ENCODE data around the gene ETV3L.

- TF ChIP-seq CTCF (IDR thresholded peaks at IDR 0.05; ENCODE audit: borderline replicate concordance, extremely low read depth, low read length, poor library complexity, severe bottlenecking): no peak
- no peak for TF ChIP-seq EZH2 (IDR thresholded peaks at IDR 0.05; ENCODE audit: borderline replicate concordance, low read depth, low read length, severe bottlenecking)
Observed at GRCh38 chr1:157108448-157108847, 8.8 kb upstream of the ETV3L start.

Data from DND-41 (cell line).